Measurements from ENCODE around the gene SERPINB1.

SERPINB1 gene

GRCh38 chr6:2844008-2844407, 2.3 kb upstream of the SERPINB1 start:
- DNase-seq = no peak

DNA sequence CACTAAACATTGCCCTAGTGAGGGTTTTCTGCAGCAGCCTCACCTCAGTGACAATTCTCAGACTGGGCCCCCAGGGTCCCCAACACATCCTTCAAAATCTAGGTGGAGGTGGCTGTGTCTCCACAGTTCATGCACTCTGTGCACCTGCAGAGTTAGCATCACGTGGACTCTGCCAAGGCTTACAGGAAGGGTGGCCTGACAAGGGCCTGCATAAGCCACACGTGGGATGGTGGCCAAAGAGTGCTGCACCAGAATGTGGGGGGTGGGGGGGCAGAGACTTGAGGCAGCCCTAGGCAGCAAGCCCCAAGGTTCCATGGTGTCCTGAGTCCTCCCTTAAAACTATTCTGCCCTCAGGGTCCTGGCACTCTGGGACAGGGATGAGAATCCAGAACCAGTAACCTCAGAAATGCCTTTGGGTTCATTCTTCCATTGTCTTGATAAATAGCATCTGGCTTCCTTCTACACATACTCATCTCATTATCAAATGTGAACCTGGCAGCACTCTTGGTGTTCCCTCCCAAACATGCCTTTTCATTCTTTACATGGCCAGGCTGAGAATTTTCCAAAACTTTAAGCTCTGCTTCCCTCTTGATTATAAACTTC, 1.6 kb upstream of the SERPINB1 start:
- DNase-seq = no peak

DNA sequence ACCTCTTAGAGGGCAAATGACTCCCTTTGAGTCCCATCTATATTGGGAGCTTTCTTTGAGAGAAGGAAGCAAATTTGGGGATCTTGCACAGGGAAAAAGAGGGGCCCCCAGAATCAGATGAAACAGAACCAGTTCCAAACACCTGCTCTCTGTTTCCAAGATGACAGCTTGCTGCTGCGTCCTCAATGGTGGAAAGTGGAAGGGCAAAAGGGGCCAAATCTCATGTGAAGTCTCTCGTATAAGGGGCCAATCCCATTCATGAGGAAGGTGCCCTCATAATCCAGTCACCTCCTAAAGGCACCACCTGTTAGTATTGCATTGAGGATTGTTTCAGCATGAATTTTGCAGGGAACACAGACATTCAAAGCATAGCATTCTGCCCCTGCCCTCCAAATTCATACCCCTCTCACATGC, 483 bp upstream of the SERPINB1 start:
- no peak for DNase-seq

DNA sequence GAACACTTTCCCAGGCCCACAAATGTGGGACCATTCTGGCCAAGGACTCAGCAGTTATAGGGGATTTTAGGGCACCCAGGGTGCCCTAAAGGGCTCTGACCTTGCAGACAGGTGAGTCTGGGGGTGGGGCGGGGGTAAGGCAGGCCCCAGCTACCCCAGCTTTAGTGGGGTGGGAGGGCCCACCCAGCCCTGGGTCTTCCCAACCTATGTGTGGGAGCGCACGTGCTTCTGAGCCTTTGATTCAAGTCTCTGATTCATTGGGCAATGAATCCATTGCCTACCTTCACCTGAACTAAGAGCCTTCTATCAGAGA, 958 bp downstream of the SERPINB1 start:
- DNase-seq = no peak

DNA sequence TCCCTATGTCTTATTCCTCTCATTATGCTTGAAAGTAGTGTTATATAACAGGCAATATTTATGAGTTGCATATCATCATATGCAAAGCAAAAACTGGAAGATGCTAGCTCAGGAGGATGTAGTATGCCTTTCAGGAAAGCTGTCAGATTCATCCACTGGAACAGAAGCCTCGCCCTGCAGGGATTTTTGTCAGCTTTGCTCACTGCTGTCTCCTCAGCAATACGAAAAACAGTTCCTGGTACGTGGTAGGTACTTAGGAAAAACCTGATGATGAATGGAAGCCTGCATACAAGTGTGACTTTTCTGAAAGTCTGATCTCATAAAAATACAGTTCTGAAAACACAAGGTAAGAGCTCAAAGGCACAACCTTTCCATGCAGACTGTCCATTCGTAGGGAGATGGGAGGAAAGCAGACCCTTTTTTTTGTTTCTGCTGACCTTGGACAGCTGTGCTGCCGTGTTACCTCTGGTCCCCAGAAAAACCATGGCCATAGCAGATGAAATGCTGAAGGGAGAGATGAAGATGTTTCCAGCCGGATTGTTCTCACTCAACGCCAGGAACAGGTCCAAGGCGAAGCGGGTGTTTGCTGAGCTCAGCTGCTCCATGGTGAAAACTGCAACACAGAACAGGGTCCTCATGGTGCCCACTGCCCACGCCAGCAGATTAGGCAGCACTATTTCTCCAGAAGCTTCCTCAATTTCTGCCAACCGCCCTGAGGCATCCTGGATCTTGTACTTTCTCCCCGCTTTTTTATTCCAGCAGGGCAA, 1.5 kb downstream of the SERPINB1 start:
- peak; percentile 28 for DNase-seq

- peak; percentile 89 for DNase-seq
Observed at GRCh38 chr6:2839195-2839981, 2.3 kb downstream of the SERPINB1 start.

DNA sequence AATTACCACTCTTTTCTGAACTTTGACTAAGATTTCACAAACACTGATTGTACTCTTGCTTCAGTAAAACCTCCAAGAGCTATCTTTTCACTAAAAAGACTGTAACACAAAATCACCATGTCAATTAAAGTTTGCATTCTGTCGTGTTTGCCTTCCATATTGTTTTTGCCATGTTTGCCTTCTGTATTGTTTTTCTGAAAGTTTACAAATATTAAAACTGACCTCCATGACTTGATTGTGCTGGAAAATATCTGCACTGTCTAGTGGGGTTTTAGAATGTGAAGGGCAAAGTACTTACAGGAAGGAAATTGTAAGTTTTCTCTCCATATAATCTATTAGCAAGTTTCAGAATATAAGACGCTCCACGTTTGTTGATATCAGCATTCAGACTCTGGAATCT, 3.4 kb downstream of the SERPINB1 start:
- no peak for DNase-seq

DNA sequence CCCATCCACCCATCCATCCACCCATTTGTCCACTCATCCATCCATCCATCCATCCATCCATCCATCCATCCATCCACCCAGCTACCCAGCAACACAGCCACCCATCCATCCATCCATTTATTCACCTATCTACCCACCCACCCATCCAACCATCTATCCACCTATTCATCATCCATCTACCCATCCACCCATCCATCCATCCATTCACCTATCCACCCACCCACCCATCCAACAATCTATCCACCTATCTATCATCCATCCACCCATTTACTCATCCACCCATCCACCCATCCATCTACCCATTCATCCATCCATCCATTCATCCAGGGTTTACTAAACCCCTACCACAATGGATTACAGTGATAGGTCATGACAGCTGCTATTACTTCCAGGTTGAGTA, 7.4 kb downstream of the SERPINB1 start:
- no peak for DNase-seq

DNA sequence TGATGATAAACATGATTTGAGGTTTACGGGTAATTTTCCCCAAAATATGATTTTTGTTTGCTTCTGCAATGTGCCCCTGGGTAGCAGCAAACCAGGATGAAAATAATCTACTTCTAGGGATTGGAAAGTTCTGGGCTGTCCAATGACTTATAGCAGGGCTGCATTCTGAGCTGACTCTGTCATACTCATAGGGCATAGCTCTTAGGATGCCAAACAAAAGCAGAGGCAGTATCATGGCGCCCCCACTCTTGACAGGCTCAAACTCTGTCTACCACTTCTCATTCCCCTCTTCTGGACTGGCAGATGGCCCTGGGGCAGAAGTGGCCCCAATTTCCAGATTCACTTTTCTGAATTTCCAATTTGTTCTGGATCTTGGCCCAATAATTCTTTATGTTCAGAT, 10.3 kb downstream of the SERPINB1 start:
- DNase-seq = no peak

DNA sequence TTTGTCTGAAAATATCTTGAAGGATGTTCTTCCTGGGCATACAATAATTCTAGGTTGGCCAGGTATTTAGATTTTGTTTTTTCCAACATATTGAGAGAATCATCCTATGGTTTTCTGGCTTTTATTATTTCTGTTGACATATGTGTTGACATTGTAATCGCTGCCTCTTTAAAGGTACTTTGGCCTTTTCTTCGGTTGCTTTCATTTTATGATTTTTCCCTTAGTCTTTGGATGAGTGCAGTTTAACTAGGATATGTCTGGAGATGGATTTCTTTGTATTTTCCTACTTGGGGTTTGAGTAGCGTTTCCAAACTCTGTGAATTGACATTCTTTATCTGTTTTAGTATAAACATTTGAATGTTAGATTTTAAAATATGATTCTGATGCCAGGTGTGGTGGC, 11.5 kb downstream of the SERPINB1 start:
- DNase-seq = no peak

- no peak for DNase-seq
Observed at GRCh38 chr6:2829253-2829652, 12.4 kb downstream of the SERPINB1 start.

- DNase-seq = no peak
Observed at GRCh38 chr6:2828629-2829028, 13.0 kb downstream of the SERPINB1 start.

DNA sequence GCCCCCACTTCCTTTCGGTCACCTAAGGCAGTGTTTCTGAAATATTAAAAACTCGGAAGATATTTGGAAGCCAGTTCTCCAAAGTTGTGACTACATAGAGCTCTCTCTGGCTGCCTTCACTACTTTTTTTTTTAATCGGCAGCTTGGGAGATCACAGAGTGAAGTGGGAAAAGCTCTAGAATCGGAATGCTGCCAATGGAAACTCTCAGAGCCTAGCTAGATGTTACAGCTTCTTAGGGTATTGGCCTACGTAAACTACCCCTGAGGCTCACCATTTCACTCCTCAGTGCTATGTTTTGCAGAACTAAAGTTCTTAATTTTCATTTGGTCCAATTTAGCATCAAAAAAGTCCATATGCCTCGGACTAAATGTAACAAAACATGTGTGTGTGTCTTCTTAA, 14.5 kb downstream of the SERPINB1 start:
- DNase-seq = no peak

DNA sequence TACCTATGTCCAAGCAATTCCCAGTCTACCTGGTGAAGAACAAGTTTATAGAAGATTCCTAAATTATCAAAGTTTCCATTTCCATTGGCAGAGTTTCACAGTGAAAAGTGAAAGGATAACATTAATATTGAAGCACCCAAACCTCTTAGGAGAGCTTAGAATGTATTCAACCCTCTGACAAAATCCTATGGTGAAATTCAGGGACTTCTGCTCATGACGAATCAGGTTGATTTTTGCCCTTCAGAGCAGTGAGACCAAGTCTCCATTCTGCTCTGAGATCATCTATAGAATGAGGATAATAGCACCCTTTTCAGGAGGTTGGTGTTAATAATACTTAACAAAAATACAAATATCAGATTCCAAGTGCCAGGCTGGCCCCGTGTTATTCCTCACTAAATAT, 15.5 kb downstream of the SERPINB1 start:
- no peak for DNase-seq

GRCh38 chr6:2823104-2823850, 18.4 kb downstream of the SERPINB1 start:
- no peak for DNase-seq

- no peak for DNase-seq
Observed at GRCh38 chr6:2821554-2821953, 20.1 kb downstream of the SERPINB1 start.

GRCh38 chr6:2820415-2820814, 21.2 kb downstream of the SERPINB1 start:
- no peak for DNase-seq

- DNase-seq = no peak
Observed at GRCh38 chr6:2819978-2820377, 21.7 kb downstream of the SERPINB1 start.

- DNase-seq = no peak
Observed at GRCh38 chr6:2819115-2819514, 22.5 kb downstream of the SERPINB1 start.

DNA sequence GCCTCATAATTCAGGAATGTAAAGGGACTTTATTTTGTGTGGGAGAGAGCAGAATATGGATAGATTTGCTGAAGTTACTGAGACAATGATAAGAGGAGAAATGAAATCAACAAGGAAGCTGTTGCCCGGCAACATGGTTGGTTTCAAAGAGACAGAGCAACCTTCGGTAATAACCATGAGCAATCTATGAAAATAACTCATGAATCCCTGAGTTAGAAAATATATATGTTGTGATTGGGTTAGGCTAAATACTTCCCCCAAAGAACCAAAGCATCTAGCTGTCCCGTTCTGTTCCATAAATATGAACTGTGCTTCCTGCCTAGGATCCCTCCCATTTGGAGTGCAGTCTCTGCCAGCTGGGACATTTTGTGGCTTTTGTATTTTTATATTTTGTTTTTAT, 23.1 kb downstream of the SERPINB1 start:
- DNase-seq = no peak

- no peak for DNase-seq
Observed at GRCh38 chr6:2817903-2818443, 23.7 kb downstream of the SERPINB1 start.

GRCh38 chr6:2816158-2816557, 25.5 kb downstream of the SERPINB1 start:
- DNase-seq = no peak

DNA sequence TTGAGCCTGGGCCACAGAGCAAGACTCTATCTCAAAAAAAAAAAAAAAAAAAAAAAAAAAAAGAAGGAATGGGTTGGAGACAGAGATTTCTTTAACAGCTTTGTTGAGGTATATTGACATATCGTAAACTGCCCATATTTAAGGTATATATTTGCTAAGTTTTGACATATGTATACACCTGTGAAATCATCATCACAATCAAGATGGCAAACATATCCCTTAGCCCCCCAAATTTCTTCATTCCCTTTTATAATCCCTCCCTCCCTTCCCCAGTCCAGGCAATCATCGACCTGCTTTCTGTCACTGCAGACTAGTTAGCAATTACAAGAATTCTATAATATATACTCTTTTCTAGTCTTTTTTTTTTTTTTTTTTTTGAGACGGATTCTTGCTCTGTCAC, 29.0 kb downstream of the SERPINB1 start:
- no peak for DNase-seq
